Bronchial epithelial cell (primary cell): ENCODE results near the gene SLC41A3. TPM values are rescaled to one million over a fixed set of nuclear protein-coding genes. Genes with fewer than 3 reads are reported as not detected.
A peak's percentile ranks its signal among the peaks of the same experiment; 100 is the strongest.

Experiments used
- DNase-seq: peaks from one replicate; pipeline ENCODE4 v3.0.0-alpha.2; 2010; ENCODE audit warnings: low read depth
- FAIRE-seq: peaks from 2 replicates; lab custom pipeline; 2011; peaks lifted over from hg19 to GRCh38; lab: Jason Lieb, UNC
- H3K27me3 ChIP-seq: 2 replicates; pipeline ENCODE4 v1.5.1; 2011; ENCODE audit warnings: low read length; ENCODE audit not compliant: control insufficient read depth, insufficient read depth
- H3K36me3 ChIP-seq: 2 replicates; pipeline ENCODE4 v1.5.1; 2011; ENCODE audit warnings: low read length; ENCODE audit not compliant: control insufficient read depth, insufficient read depth
- H3K4me3 ChIP-seq: 2 replicates; pipeline ENCODE4 v1.5.1; 2011; ENCODE audit warnings: mild to moderate bottlenecking, low read depth, low read length, control low read depth
- CTCF ChIP-seq: IDR thresholded peaks from 2 replicates; pipeline ENCODE4 v1.5.1; 2011; ENCODE audit warnings: mild to moderate bottlenecking, moderate library complexity, low read length, control low read depth, inconsistent platforms; ENCODE audit not compliant: insufficient read depth, severe bottlenecking
- total RNA-seq: library from RNA; depleted of rRNA; stranded (reverse); fragments of >200 nt; gene quantifications from 2 replicates; pipeline ENCODE4 v1.2.1, GENCODE V29; 2014

SLC41A3 gene
- total RNA-seq, 1 donor from 2014 or later: 61.6 TPM

GRCh38 chr3:126031981-126032471 is 51.9 kb downstream of the SLC41A3 start:
- Histone ChIP-seq H3K27me3 (no peaks in the 10 kb centered on the region), H3K4me3 (no peak overlapping the region), H3K36me3 (peaks cover 3% of the 10 kb centered on the region)
- FAIRE-seq (no peak), DNase-seq (no peak)
- TF ChIP-seq CTCF: no peak

- Histone ChIP-seq H3K4me3 (no peak overlapping the region), H3K27me3 (no peaks in the 10 kb centered on the region), H3K36me3 (peaks cover 6% of the 10 kb centered on the region)
- TF ChIP-seq CTCF: no peak
- no peak for DNase-seq
- FAIRE-seq: no peak
Observed at GRCh38 chr3:126030455-126030854, 53.5 kb downstream of the SLC41A3 start.

GRCh38 chr3:126029241-126029640 is 54.7 kb downstream of the SLC41A3 start:
- Histone ChIP-seq H3K27me3 (no peaks in the 10 kb centered on the region), H3K36me3 (peaks cover 6% of the 10 kb centered on the region), H3K4me3 (no peak overlapping the region)
- DNase-seq (no peak), FAIRE-seq (no peak)
- TF ChIP-seq CTCF: no peak

- no peak overlapping the region for H3K4me3 ChIP-seq
- FAIRE-seq (no peak), DNase-seq (no peak)
- TF ChIP-seq CTCF: no peak
- peaks cover 6% of the 10 kb centered on the region for H3K36me3 ChIP-seq
- no peaks in the 10 kb centered on the region for H3K27me3 ChIP-seq
Observed at GRCh38 chr3:126028096-126028495, 55.8 kb downstream of the SLC41A3 start.

GRCh38 chr3:126026761-126027160 is 57.2 kb downstream of the SLC41A3 start:
- Histone ChIP-seq H3K36me3 (peaks cover 4% of the 10 kb centered on the region), H3K27me3 (no peaks in the 10 kb centered on the region), H3K4me3 (no peak overlapping the region)
- no peak for DNase-seq
- no peak for TF ChIP-seq CTCF
- peak; percentile 83 for FAIRE-seq

- no peak for TF ChIP-seq CTCF
- FAIRE-seq: no peak
- H3K4me3 ChIP-seq: no peak overlapping the region
- no peak for DNase-seq
- H3K36me3 ChIP-seq: peaks cover 4% of the 10 kb centered on the region
- H3K27me3 ChIP-seq: no peaks in the 10 kb centered on the region
Observed at GRCh38 chr3:126026277-126026751, 57.6 kb downstream of the SLC41A3 start.
